NCI-H2081 (cell line): ENCODE data around the gene UPB1.

Source experiments
- DNase-seq, 2 experiments: peaks; one replicate each; lab custom pipeline; 2025; lab: John Stamatoyannopoulos, UW

The UPB1 gene

DNA sequence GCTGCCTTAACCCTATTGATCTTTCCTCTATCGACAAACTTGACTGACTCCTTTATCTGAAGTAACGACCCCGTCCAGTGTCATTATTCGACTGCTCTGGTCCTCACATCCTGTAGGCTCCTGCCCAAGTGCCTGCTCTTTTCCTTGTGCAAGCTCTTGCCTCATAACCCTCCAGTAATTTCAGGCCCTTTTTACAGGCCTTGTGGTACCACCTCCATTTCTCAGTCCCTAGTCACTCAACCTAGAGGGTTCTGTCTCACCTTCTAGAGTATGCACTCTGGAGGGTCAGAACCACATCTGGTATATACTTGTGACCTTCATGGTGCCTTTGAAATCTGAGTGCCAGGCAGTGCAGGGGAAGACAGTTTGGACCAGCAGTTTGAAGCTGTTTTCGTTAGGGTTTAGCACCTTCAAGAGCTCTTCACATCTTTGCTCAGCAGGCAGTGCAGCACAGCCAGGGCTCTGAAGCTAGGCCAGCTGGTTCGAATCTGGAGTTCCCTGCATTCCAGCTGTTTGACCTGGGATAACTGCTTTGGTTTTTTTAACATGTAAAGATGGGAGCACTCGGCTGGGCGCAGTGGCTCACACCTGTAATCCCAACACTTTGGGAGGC lies 71.9 kb downstream of the UPB1 start:
- no peak for DNase-seq

DNA sequence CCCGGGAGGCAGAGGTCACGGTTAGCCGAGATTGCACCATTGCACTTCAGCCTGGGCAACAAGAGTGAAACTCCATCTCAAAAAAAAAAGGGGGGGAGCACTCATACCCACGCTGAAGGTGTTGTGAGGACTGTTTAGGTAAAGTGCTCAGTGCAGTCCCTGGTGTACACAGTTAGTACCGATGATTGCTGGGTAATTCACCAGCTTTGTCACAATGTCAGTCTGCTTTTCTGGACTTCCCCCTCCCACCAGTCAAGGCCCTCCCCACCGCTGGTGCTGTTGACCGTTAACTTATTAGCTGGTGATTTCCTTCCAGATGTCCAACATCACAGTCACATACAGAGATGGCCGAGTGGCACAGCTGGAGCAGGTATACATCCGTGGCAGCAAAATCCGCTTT lies 72.5 kb downstream of the UPB1 start:
- DNase-seq, result no peak

DNA sequence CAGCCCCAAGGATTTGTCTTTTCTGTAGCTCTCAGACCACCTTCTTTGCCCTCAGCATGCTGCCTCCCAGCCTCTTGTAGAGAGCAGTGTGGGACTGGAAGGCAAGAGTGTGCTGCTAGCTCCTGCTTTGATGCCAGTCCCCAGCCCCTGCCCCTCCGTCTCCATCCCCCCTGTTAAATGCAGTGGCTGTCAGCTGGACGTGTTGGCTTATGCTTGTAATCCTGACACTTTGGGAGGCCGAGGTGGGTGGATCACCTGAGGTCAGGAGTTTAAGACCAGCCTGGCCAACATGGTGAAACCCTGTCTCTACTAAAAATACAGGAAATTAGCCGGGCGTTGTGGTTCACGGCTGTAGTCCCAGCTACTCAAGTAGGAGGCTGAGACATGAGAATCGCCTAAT lies 76.1 kb downstream of the UPB1 start:
- no peak for DNase-seq

DNA sequence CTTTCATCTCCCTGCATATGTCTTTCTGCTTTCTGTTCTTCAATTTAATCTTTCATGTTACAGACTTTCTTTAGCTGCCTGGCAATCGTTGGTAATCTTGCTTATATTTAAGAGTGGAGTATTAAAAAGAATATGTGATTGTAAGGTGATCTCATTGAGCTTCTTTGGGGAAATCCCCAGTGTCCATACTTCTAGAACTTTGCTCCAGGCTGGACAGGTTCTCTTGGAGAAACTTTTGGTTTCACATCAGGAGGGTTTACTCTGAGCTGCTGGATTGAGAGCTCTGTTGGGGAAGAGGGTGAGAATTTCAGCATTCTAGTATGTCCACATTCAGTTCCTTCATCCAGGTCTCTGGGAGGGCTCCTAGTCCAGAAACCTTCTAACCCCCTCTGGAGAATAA lies 81.6 kb downstream of the UPB1 start:
- no peak for DNase-seq
